K562 (cell line): ENCODE results near the gene POMGNT1. TPM values are rescaled to one million over a fixed set of nuclear protein-coding genes. Genes with fewer than 3 reads are reported as not detected.

Source experiments
- ARID2 ChIP-seq: fragments of 450-650 bp; IDR thresholded peaks from 2 replicates; pipeline ENCODE4 v1.6.1; 2017; ENCODE audit warnings: antibody characterized with exemption, mild to moderate bottlenecking
- ARID3B ChIP-seq: fragments of 250-450 bp; sonication (Bioruptor Pico); IDR thresholded peaks from 2 replicates; pipeline ENCODE4 v1.4.0; 2020; ENCODE audit warnings: borderline replicate concordance
- ATF7 ChIP-seq: fragments of 450-650 bp; IDR thresholded peaks from 2 replicates; pipeline ENCODE4 v1.7.1; 2014; ENCODE audit warnings: mild to moderate bottlenecking, moderate library complexity
- SMARCA5 ChIP-seq: fragments of 450-650 bp; IDR thresholded peaks from 2 replicates; pipeline ENCODE4 v1.6.1; 2016
- SRF ChIP-seq, 2 experiments: fragments of 250-450, 450-650 bp in 1 of 2; sonication (Bioruptor Pico) in 1 of 2; sonication (generic) in 1 of 2; formaldehyde crosslinking; IDR thresholded peaks; 2 replicates each; pipeline versions ENCODE4 v1.5.0 to v1.5.1; 2020 to 2022; ENCODE audit warnings: mild to moderate bottlenecking in 1 of 2, missing genetic modification reagents in 1 of 2
- ZFP36 ChIP-seq: fragments of 150-350 bp; IDR thresholded peaks from 2 replicates; pipeline ENCODE4 v1.6.1; 2018; ENCODE audit warnings: low read length, low read depth; ENCODE audit not compliant: partially characterized antibody
- ZNF707 ChIP-seq: fragments of 250-450 bp; sonication (Bioruptor Pico); conservative IDR thresholded peaks from 2 replicates; pipeline ENCODE4 v1.8.0; 2022; ENCODE audit warnings: inconsistent platforms, mild to moderate bottlenecking, moderate library complexity
- ZNF77 ChIP-seq: fragments of 250-450 bp; sonication (Bioruptor Pico); IDR thresholded peaks from 2 replicates; pipeline ENCODE4 v1.5.0; 2020
- polyA plus RNA-seq, 8 experiments: library from polyadenylated mRNA; depleted of rRNA in 4 of 8; stranded (reverse) in 5 of 8; unstranded in 3 of 8; fragments of >200 nt; fragmentation: Nextera tagmentation in 2 of 8; fragmentation: Illumina TruSeq in 1 of 8; extraction: Ambion mirVana in 2 of 8; extraction: Trizol in 1 of 8; gene quantifications; 2 replicates each; pipeline versions ENCODE4 v1.2.1 to v1.2.3, GENCODE V29; 2011 to 2014; ENCODE audit warnings: inconsistent platforms in 1 of 8, missing spikeins in 1 of 8
- total RNA-seq, 7 experiments: library from RNA; depleted of rRNA in 6 of 7; stranded (reverse); fragments of >200 nt in 6 of 7; fragmentation: Illumina TruSeq in 2 of 7; extraction: Trizol in 2 of 7; gene quantifications; 2 replicates each; pipeline versions ENCODE4 v1.2.1 to v1.2.3, GENCODE V29; 2011 to 2021; ENCODE audit warnings: low replicate concordance in 1 of 7
- TF ChIP-seq, protein P1 (sequence below), 3 experiments: IDR thresholded peaks in 2 of 3; conservative IDR thresholded peaks in 1 of 3; 2 replicates each; pipeline ENCODE4 v1.5.1; 2011 to 2012; ENCODE audit warnings: low read length in 3 of 3, mild to moderate bottlenecking in 3 of 3, control low read depth in 2 of 3, improper control_type of control experiment in 1 of 3, inconsistent platforms in 1 of 3, low read depth in 1 of 3, mixed read lengths in 1 of 3, moderate library complexity in 1 of 3; ENCODE audit not compliant: insufficient read depth in 2 of 3
- TF ChIP-seq, protein P2 (sequence below): fragments of 250-450 bp; sonication (Bioruptor Pico); IDR thresholded peaks from 2 replicates; pipeline ENCODE4 v1.4.0; 2020; ENCODE audit warnings: mild to moderate bottlenecking
- TF ChIP-seq, protein P3 (sequence below), 2 experiments: fragments of 450-650 bp; formaldehyde crosslinking in 1 of 2; IDR thresholded peaks; 2 replicates each; pipeline versions ENCODE4 v1.4.0 to v1.6.1; 2014 to 2020; ENCODE audit warnings: mild to moderate bottlenecking in 2 of 2, borderline replicate concordance in 1 of 2, low read depth in 1 of 2

The POMGNT1 gene
- total and polyA plus RNA-seq, 9 of the 15 experiments (the other 6 are each of a cell fraction or from before 2014, with no cell fraction given), result 14.1 to 58.9 (median 37.8) TPM

DNA sequence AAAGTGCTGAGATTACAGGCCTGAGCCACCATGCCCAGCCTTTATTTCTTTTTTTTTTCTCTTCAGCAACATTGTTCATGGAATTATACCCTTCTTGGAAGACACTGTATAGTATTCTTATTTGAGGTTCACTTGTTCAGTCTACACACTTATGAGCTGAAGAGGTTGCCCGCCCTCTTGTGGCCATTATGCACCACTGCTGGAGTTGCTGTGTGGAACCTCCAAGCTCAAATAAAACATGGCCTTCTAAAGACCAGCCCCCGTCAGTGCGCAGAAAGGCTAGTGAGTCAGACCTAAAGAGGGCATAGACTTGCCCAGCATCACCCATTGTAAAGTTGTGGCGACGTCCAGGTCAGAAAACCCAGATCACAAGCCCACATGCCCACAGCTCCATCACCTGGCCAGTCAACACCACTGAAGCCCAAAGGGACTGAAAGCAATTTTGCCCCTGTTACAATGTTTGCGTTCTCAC lies 25.3 kb upstream of the POMGNT1 start (continued):
- TF ChIP-seq, protein P1, sequence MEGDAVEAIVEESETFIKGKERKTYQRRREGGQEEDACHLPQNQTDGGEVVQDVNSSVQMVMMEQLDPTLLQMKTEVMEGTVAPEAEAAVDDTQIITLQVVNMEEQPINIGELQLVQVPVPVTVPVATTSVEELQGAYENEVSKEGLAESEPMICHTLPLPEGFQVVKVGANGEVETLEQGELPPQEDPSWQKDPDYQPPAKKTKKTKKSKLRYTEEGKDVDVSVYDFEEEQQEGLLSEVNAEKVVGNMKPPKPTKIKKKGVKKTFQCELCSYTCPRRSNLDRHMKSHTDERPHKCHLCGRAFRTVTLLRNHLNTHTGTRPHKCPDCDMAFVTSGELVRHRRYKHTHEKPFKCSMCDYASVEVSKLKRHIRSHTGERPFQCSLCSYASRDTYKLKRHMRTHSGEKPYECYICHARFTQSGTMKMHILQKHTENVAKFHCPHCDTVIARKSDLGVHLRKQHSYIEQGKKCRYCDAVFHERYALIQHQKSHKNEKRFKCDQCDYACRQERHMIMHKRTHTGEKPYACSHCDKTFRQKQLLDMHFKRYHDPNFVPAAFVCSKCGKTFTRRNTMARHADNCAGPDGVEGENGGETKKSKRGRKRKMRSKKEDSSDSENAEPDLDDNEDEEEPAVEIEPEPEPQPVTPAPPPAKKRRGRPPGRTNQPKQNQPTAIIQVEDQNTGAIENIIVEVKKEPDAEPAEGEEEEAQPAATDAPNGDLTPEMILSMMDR (IDR thresholded peaks at IDR 0.05 in 2 of 3, conservative IDR thresholded peaks at IDR 0.05 in 1 of 3; ENCODE audit: insufficient read depth in 2 of 3, low read depth in 1 of 3, low read length in 3 of 3), result peak; percentile 95 to 99 (median 97)
- TF ChIP-seq ATF7 (0 out of 2 replicates have a peak, but pooled peaks have one; percentile 16), SRF (CRISPR knock-in tag; IDR thresholded peaks at IDR 0.05) (no peak), SMARCA5 (peak; percentile 2; the same call in 1 of the 2 replicates), ZFP36 (peak; percentile 4), ARID3B (0 out of 2 replicates have a peak, but pooled peaks have one; percentile 34), ZNF77 (no peak), ZNF707 (CRISPR knock-in tag) (0 out of 2 replicates have a peak, but pooled peaks have one; percentile 38), ARID2 (0 out of 2 replicates have a peak, but pooled peaks have one; percentile 32)
- TF ChIP-seq, protein P2, sequence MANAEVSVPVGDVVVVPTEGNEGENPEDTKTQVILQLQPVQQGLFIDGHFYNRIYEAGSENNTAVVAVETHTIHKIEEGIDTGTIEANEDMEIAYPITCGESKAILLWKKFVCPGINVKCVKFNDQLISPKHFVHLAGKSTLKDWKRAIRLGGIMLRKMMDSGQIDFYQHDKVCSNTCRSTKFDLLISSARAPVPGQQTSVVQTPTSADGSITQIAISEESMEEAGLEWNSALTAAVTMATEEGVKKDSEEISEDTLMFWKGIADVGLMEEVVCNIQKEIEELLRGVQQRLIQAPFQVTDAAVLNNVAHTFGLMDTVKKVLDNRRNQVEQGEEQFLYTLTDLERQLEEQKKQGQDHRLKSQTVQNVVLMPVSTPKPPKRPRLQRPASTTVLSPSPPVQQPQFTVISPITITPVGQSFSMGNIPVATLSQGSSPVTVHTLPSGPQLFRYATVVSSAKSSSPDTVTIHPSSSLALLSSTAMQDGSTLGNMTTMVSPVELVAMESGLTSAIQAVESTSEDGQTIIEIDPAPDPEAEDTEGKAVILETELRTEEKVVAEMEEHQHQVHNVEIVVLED (CRISPR knock-in tag), result no peak
- TF ChIP-seq, protein P3, sequence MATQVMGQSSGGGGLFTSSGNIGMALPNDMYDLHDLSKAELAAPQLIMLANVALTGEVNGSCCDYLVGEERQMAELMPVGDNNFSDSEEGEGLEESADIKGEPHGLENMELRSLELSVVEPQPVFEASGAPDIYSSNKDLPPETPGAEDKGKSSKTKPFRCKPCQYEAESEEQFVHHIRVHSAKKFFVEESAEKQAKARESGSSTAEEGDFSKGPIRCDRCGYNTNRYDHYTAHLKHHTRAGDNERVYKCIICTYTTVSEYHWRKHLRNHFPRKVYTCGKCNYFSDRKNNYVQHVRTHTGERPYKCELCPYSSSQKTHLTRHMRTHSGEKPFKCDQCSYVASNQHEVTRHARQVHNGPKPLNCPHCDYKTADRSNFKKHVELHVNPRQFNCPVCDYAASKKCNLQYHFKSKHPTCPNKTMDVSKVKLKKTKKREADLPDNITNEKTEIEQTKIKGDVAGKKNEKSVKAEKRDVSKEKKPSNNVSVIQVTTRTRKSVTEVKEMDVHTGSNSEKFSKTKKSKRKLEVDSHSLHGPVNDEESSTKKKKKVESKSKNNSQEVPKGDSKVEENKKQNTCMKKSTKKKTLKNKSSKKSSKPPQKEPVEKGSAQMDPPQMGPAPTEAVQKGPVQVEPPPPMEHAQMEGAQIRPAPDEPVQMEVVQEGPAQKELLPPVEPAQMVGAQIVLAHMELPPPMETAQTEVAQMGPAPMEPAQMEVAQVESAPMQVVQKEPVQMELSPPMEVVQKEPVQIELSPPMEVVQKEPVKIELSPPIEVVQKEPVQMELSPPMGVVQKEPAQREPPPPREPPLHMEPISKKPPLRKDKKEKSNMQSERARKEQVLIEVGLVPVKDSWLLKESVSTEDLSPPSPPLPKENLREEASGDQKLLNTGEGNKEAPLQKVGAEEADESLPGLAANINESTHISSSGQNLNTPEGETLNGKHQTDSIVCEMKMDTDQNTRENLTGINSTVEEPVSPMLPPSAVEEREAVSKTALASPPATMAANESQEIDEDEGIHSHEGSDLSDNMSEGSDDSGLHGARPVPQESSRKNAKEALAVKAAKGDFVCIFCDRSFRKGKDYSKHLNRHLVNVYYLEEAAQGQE (IDR thresholded peaks at IDR 0.05; ENCODE audit: borderline replicate concordance), result peak; percentile 85; the same call in 1 of the 2 replicates
- TF ChIP-seq, protein P3 (CRISPR knock-in tag; IDR thresholded peaks at IDR 0.05; ENCODE audit: low read depth), result no peak
